HCT116 (cell line): Measurements from ENCODE around the gene TMEM98.

ENCODE experiments used
- EZH2 ChIP-seq: fragments of 200-600 bp; sonication (generic); IDR thresholded peaks from 2 replicates; pipeline ENCODE4 v1.6.1; 2017; ENCODE audit warnings: antibody characterized with exemption, mixed run types
- POLR2A ChIP-seq: IDR thresholded peaks from 2 replicates; pipeline ENCODE4 v1.7.0; 2011; ENCODE audit warnings: borderline replicate concordance; ENCODE audit not compliant: insufficient read depth, insufficient read length; ENCODE audit errors: extremely low read depth
- ZNF274 ChIP-seq: fragments of 200-500 bp; sonication (Bioruptor generic); IDR thresholded peaks from 2 replicates; pipeline ENCODE4 v1.6.1; 2014; ENCODE audit warnings: mild to moderate bottlenecking, low read depth, low read length, inconsistent platforms
- TF ChIP-seq, protein P1 (sequence below), 3 experiments: fragments of 200-600 bp in 1 of 3; sonication (generic) in 1 of 3; IDR thresholded peaks in 2 of 3; conservative IDR thresholded peaks in 1 of 3; 2 replicates each; pipeline ENCODE4 v1.5.1; 2012 to 2017; ENCODE audit warnings: low read depth in 2 of 3, low read length in 2 of 3, antibody characterized with exemption in 1 of 3, borderline replicate concordance in 1 of 3, control low read depth in 1 of 3, mild to moderate bottlenecking in 1 of 3, mixed read lengths in 1 of 3, mixed run types in 1 of 3, moderate library complexity in 1 of 3; ENCODE audit not compliant: insufficient read depth in 1 of 3
- TF ChIP-seq, protein P2 (sequence below): IDR thresholded peaks from 2 replicates; pipeline ENCODE4 v1.6.1; 2012; ENCODE audit warnings: low read depth

DNA sequence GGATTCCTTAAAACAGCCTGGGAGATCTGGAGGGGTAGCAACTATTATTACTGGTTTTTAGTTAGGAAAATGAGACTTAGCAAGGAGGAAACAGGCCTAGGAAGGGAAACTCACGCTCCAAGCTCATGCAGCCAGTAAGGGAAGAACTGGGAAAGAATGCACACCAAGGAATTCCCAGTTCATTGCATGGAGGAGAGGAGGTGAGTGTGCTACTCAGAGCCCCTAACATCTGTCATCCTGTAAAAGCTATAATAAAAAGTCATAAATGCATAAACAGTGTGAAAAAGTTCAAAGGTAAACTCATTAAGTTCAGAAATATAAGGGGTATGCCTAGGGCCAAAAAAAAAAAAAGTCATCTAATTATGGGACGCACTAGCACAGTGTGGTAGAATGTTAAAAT is 25.9 kb downstream of the TMEM98 start:
- TF ChIP-seq ZNF274 (no peak), POLR2A (no peak), EZH2 (no peak)
- TF ChIP-seq, protein P1, sequence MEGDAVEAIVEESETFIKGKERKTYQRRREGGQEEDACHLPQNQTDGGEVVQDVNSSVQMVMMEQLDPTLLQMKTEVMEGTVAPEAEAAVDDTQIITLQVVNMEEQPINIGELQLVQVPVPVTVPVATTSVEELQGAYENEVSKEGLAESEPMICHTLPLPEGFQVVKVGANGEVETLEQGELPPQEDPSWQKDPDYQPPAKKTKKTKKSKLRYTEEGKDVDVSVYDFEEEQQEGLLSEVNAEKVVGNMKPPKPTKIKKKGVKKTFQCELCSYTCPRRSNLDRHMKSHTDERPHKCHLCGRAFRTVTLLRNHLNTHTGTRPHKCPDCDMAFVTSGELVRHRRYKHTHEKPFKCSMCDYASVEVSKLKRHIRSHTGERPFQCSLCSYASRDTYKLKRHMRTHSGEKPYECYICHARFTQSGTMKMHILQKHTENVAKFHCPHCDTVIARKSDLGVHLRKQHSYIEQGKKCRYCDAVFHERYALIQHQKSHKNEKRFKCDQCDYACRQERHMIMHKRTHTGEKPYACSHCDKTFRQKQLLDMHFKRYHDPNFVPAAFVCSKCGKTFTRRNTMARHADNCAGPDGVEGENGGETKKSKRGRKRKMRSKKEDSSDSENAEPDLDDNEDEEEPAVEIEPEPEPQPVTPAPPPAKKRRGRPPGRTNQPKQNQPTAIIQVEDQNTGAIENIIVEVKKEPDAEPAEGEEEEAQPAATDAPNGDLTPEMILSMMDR (IDR thresholded peaks at IDR 0.05 in 2 of 3, conservative IDR thresholded peaks at IDR 0.05 in 1 of 3; ENCODE audit: borderline replicate concordance in 1 of 3, insufficient read depth in 1 of 3, low read depth in 2 of 3, low read length in 2 of 3), result no peak
- TF ChIP-seq, protein P2, sequence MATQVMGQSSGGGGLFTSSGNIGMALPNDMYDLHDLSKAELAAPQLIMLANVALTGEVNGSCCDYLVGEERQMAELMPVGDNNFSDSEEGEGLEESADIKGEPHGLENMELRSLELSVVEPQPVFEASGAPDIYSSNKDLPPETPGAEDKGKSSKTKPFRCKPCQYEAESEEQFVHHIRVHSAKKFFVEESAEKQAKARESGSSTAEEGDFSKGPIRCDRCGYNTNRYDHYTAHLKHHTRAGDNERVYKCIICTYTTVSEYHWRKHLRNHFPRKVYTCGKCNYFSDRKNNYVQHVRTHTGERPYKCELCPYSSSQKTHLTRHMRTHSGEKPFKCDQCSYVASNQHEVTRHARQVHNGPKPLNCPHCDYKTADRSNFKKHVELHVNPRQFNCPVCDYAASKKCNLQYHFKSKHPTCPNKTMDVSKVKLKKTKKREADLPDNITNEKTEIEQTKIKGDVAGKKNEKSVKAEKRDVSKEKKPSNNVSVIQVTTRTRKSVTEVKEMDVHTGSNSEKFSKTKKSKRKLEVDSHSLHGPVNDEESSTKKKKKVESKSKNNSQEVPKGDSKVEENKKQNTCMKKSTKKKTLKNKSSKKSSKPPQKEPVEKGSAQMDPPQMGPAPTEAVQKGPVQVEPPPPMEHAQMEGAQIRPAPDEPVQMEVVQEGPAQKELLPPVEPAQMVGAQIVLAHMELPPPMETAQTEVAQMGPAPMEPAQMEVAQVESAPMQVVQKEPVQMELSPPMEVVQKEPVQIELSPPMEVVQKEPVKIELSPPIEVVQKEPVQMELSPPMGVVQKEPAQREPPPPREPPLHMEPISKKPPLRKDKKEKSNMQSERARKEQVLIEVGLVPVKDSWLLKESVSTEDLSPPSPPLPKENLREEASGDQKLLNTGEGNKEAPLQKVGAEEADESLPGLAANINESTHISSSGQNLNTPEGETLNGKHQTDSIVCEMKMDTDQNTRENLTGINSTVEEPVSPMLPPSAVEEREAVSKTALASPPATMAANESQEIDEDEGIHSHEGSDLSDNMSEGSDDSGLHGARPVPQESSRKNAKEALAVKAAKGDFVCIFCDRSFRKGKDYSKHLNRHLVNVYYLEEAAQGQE, result no peak
